GM12878 (cell line): Measurements from ENCODE around the gene HOXD13. TPM values are rescaled to one million over a fixed set of nuclear protein-coding genes. Genes with fewer than 3 reads are reported as not detected.

ENCODE experiments used
- ATAC-seq: fragments of 200-7000 bp; cut with Tn5 transposase; 3 replicates; pipeline ENCODE4 v1.9.1; 2020; ENCODE audit warnings: mild to moderate bottlenecking, moderate library complexity
- BruUV-seq: library from RNA; stranded (reverse); fragments of 400-500 nt; replicated peaks from 2 replicates; lab custom pipeline; 2021; lab: Mats Ljungman, UMichigan
- CTCF ChIA-PET: fragments of 300-600 bp; sonication (Branson Sonifier 250); formaldehyde crosslinking; extraction: SDS; loops from one replicate; lab custom pipeline; 2021; ENCODE audit warnings: inconsistent platforms; lab: Yijun Ruan, JAX
- POLR2A ChIA-PET: fragments of 350-600 bp; formaldehyde crosslinking; extraction: SDS; loops from one replicate; lab custom pipeline; 2021; ENCODE audit warnings: inconsistent platforms; lab: Charles Lee
- RAD21 ChIA-PET: fragments of 300-600 bp; sonication (Branson Sonifier 250); formaldehyde crosslinking; loops from one replicate; lab custom pipeline; 2023; ENCODE audit warnings: antibody characterized with exemption; ENCODE audit not compliant: unreplicated experiment; lab: Charles Lee
- SMC1A ChIA-PET: fragments of 300-600 bp; sonication (Branson Sonifier 250); formaldehyde crosslinking; loops from one replicate; lab custom pipeline; 2023; ENCODE audit not compliant: unreplicated experiment, uncharacterized antibody; lab: Charles Lee
- DNase-seq: peaks from one replicate; pipeline ENCODE4 v3.0.0-alpha.2; 2011; ENCODE audit warnings: low read depth, low spot score
- FAIRE-seq: peaks from 3 replicates; lab custom pipeline; 2011; peaks lifted over from hg19 to GRCh38; lab: Jason Lieb, UNC
- H2AFZ ChIP-seq: 2 replicates; pipeline ENCODE4 v1.6.0; 2011; ENCODE audit warnings: low read depth, low read length, control low read depth; ENCODE audit not compliant: control insufficient read depth
- H3K27ac ChIP-seq: 2 replicates; pipeline ENCODE4 v1.5.1; 2011; ENCODE audit warnings: control low read depth; ENCODE audit not compliant: control insufficient read depth, insufficient read depth
- H3K27me3 ChIP-seq, 2 experiments: replicated peaks in 1 of 2; 2 replicates each; pipeline versions ENCODE4 v1.6.0 to v1.6.1; 2011; ENCODE audit warnings: low read length in 1 of 2; ENCODE audit not compliant: control insufficient read depth in 2 of 2, insufficient read depth in 2 of 2
- H3K36me3 ChIP-seq, 2 experiments: 2 replicates each; pipeline ENCODE4 v1.5.1; 2011; ENCODE audit warnings: low read length in 1 of 2; ENCODE audit not compliant: control insufficient read depth in 2 of 2, insufficient read depth in 2 of 2
- H3K4me1 ChIP-seq: 2 replicates; pipeline ENCODE4 v1.6.1; 2011; ENCODE audit warnings: mild to moderate bottlenecking, low read length, moderate library complexity, mixed read lengths; ENCODE audit not compliant: control insufficient read depth, insufficient read depth
- H3K4me2 ChIP-seq: 2 replicates; pipeline ENCODE4 v1.6.0; 2011; ENCODE audit warnings: control low read depth; ENCODE audit not compliant: control insufficient read depth, insufficient read depth
- H3K4me3 ChIP-seq: fragments of 200-600 bp; sonication (generic); 2 replicates; pipeline ENCODE4 v1.5.1; 2016
- H3K79me2 ChIP-seq: 2 replicates; pipeline ENCODE4 v1.6.0; 2011; ENCODE audit warnings: low read length; ENCODE audit not compliant: control insufficient read depth, insufficient read depth
- H3K9ac ChIP-seq: 2 replicates; pipeline ENCODE4 v1.8.0; 2011; ENCODE audit warnings: low read length, control low read depth, mixed read lengths; ENCODE audit not compliant: control insufficient read depth, insufficient read depth
- H3K9me3 ChIP-seq: replicated peaks from 3 replicates; pipeline ENCODE4 v1.5.1; 2011; ENCODE audit warnings: mild to moderate bottlenecking, low read length; ENCODE audit not compliant: control insufficient read depth, insufficient read depth
- H4K20me1 ChIP-seq: 2 replicates; pipeline ENCODE4 v1.6.0; 2011; ENCODE audit not compliant: control insufficient read depth, insufficient read depth
- CHD2 ChIP-seq: IDR thresholded peaks from 2 replicates; pipeline ENCODE4 v1.6.1; 2011; ENCODE audit warnings: low read depth, low read length, improper control_type of control experiment, borderline replicate concordance
- CTCF ChIP-seq, 3 experiments: IDR thresholded peaks in 2 of 3; conservative IDR thresholded peaks in 1 of 3; 2 replicates each; pipeline ENCODE4 v1.5.1; 2011; ENCODE audit warnings: low read depth in 3 of 3, low read length in 3 of 3, mild to moderate bottlenecking in 3 of 3, control low read depth in 2 of 3, moderate library complexity in 2 of 3, inconsistent platforms in 1 of 3, mixed read lengths in 1 of 3; ENCODE audit not compliant: control insufficient read depth in 2 of 3, insufficient read depth in 1 of 3; ENCODE audit errors: extremely low read depth in 1 of 3
- HDGF ChIP-seq: fragments of 450-650 bp; IDR thresholded peaks from 2 replicates; pipeline ENCODE4 v1.6.1; 2016; ENCODE audit warnings: antibody characterized with exemption
- HSF1 ChIP-seq: fragments of 150-350 bp; IDR thresholded peaks from 2 replicates; pipeline ENCODE4 v1.6.1; 2014; ENCODE audit warnings: mild to moderate bottlenecking, low read depth, low read length
- MEF2B ChIP-seq: fragments of 450-650 bp; IDR thresholded peaks from 2 replicates; pipeline ENCODE4 v1.6.1; 2018; ENCODE audit warnings: mild to moderate bottlenecking, moderate library complexity; ENCODE audit not compliant: partially characterized antibody, poor library complexity, severe bottlenecking
- MTA3 ChIP-seq: IDR thresholded peaks from 2 replicates; pipeline ENCODE4 v1.6.1; 2012; ENCODE audit warnings: low read length, inconsistent platforms, borderline replicate concordance
- NFYA ChIP-seq: IDR thresholded peaks from 2 replicates; pipeline ENCODE4 v1.6.1; 2011; ENCODE audit warnings: low read depth, mild to moderate bottlenecking, low read length, improper control_type of control experiment, borderline replicate concordance
- PAX5 ChIP-seq: IDR thresholded peaks from 2 replicates; pipeline ENCODE4 v1.6.1; 2011; ENCODE audit warnings: low read depth, low read length, borderline replicate concordance
- RBBP5 ChIP-seq: fragments of 200-600 bp; sonication (generic); conservative IDR thresholded peaks from 2 replicates; pipeline ENCODE4 v1.6.1; 2016
- TAF1 ChIP-seq: IDR thresholded peaks from 2 replicates; pipeline ENCODE4 v1.6.1; 2011; ENCODE audit warnings: mild to moderate bottlenecking, low read depth, low read length, borderline replicate concordance
- TBL1XR1 ChIP-seq: IDR thresholded peaks from 2 replicates; pipeline ENCODE4 v1.6.1; 2012; ENCODE audit warnings: low read depth, low read length, improper control_type of control experiment
- ZNF622 ChIP-seq: fragments of 450-650 bp; IDR thresholded peaks from 2 replicates; pipeline ENCODE4 v1.6.1; 2017; ENCODE audit warnings: mild to moderate bottlenecking, inconsistent platforms
- WGBS: methylation state at CpG from one replicate; pipeline ENCODE4 v1.1.6; 2016; ENCODE audit warnings: low lambda C conversion rate; ENCODE audit not compliant: insufficient replicate concordance, insufficient coverage; ENCODE audit errors: missing lambda C conversion rate; 5-methylcytosine and 5-hydroxymethylcytosine counted together
- in situ Hi-C: fragments of 300-500 bp; cut with MboI; formaldehyde crosslinking; loops from 9 replicates; pipeline ENCODE4 v1.14.3; 2018; ENCODE audit warnings: mixed read lengths
- intact Hi-C: fragments of 100-400 bp; cut with micrococcal nuclease; formaldehyde crosslinking; loops from one replicate; pipeline ENCODE4 v1.14.2; 2022; ENCODE audit not compliant: unreplicated experiment
- polyA plus RNA-seq, 11 experiments: library from polyadenylated mRNA; depleted of rRNA in 4 of 11; unstranded in 6 of 11; stranded (reverse) in 5 of 11; fragments of >200 nt; fragmentation: Nextera tagmentation in 4 of 11; fragmentation: Illumina TruSeq in 1 of 11; extraction: Ambion mirVana in 4 of 11; extraction: Trizol in 1 of 11; gene quantifications; 1 replicate in 1 of 11; 2 replicates in 10 of 11; pipeline versions ENCODE4 v1.2.1 to v1.2.3, GENCODE V29; 2011 to 2016; ENCODE audit warnings: inconsistent platforms in 2 of 11, missing spikeins in 2 of 11, low read depth in 1 of 11
- total RNA-seq, 4 experiments: library from RNA; depleted of rRNA in 3 of 4; stranded (reverse); fragments of >200 nt in 3 of 4; fragmentation: Illumina TruSeq in 1 of 4; extraction: Trizol in 1 of 4; gene quantifications; 2 replicates each; pipeline versions ENCODE4 v1.2.1 to v1.2.3, GENCODE V29; 2013 to 2021
- TF ChIP-seq, protein P1 (sequence below): IDR thresholded peaks from 2 replicates; pipeline ENCODE4 v1.6.1; 2011; ENCODE audit warnings: borderline replicate concordance, low read depth, mild to moderate bottlenecking, moderate library complexity, low read length; ENCODE audit not compliant: insufficient read depth, poor library complexity, severe bottlenecking
- TF ChIP-seq, protein P2 (sequence below): IDR thresholded peaks from 2 replicates; pipeline ENCODE4 v1.6.1; 2011; ENCODE audit warnings: borderline replicate concordance, low read depth, mild to moderate bottlenecking, moderate library complexity, mixed read lengths, low read length; ENCODE audit not compliant: insufficient read depth; ENCODE audit errors: extremely low read length

Gene HOXD13
- total and polyA plus RNA-seq, 10 of the 15 experiments (the other 5 are each of a cell fraction or from before 2014, with no cell fraction given) = not detected

DNA sequence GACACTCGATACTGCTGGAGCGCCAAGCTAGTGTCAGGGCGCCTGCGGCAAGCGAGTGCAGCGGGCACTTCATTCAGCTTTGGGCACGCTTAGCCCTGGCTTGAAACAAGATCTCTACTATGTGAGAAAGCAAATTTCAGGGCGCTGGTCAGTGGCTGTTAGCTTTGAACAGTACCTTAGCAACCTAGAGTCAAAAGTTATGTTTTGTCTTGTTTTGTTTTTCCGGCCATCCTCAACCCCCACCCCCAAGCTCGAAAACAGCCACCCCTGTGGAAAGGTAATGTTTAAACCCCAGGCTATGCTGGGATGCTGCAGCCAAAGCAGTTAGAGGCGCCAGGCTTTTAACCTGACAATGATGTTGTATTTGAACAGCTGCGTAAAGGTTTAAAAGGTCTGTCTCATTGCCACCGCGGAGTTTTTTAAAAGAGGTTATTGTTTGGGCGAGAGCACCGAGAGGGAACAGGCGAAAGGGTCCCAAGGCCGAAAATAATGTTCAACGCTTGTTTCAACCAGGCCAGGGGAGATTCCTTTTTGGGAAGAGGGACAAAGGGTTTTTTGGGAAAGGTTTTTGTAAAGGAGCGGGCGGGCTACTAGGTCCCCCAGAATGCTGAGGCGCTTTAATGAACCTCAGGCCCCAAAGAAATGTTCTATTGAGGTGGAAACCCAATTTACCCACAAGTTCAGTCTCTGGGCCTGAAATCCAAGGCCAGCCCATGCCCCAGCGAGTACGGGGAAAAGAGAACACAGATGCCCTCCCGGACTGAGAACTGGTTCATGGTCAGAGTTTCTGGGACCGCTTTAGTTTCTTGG is 21.8 kb downstream of the HOXD13 start:
- no TSS peak for BruUV-seq
- no peak for TF ChIP-seq ZNF622
- no peak for TF ChIP-seq TBL1XR1
- TF ChIP-seq NFYA = no peak
- TF ChIP-seq HDGF = no peak
- TF ChIP-seq RBBP5 = no peak
- no peak for TF ChIP-seq CTCF (IDR thresholded peaks at IDR 0.05 in 2 of 3, conservative IDR thresholded peaks at IDR 0.05 in 1 of 3; ENCODE audit: control insufficient read depth in 2 of 3, extremely low read depth in 1 of 3, insufficient read depth in 1 of 3, low read depth in 3 of 3, low read length in 3 of 3)
- TF ChIP-seq MTA3 = no peak
- TF ChIP-seq, protein P1, sequence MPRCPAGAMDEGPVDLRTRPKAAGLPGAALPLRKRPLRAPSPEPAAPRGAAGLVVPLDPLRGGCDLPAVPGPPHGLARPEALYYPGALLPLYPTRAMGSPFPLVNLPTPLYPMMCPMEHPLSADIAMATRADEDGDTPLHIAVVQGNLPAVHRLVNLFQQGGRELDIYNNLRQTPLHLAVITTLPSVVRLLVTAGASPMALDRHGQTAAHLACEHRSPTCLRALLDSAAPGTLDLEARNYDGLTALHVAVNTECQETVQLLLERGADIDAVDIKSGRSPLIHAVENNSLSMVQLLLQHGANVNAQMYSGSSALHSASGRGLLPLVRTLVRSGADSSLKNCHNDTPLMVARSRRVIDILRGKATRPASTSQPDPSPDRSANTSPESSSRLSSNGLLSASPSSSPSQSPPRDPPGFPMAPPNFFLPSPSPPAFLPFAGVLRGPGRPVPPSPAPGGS = no peak
- TF ChIP-seq MEF2B = no peak
- no peak for TF ChIP-seq TAF1
- no peak for TF ChIP-seq PAX5
- no peak for TF ChIP-seq CHD2
- TF ChIP-seq, protein P2, sequence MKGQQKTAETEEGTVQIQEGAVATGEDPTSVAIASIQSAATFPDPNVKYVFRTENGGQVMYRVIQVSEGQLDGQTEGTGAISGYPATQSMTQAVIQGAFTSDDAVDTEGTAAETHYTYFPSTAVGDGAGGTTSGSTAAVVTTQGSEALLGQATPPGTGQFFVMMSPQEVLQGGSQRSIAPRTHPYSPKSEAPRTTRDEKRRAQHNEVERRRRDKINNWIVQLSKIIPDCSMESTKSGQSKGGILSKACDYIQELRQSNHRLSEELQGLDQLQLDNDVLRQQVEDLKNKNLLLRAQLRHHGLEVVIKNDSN = no peak
- no peak for TF ChIP-seq HSF1

More for the DNA sequence above, 21.8 kb downstream of the HOXD13 start:
- RAD21 ChIA-PET = interaction anchor here (1.1 kb wide), 2 partner anchors 424 to 440 kb away, joined by 3 read pairs; no protein-coding TSS in a partner anchor
- CTCF ChIA-PET = interaction anchor here (2.8 kb wide), 1 partner anchor 12 kb away, joined by 12 read pairs; no protein-coding TSS in a partner anchor
- H3K79me2 ChIP-seq = no peaks in the 10 kb centered on the region
- H3K9ac ChIP-seq = no peak overlapping the region
- 35% methylated on average over 26 of the region's 26 CpGs for WGBS
- in situ Hi-C loops (no loop called here), intact Hi-C loops (no loop called here)
- no peaks in the 10 kb centered on the region for H3K36me3 ChIP-seq
- no peak for FAIRE-seq
- H3K27ac ChIP-seq = no peak overlapping the region
- peaks cover 8 to 46% of the 10 kb centered on the region in 2 experiments for H3K27me3 ChIP-seq
- SMC1A ChIA-PET = no interaction called here
- no peak overlapping the region for H3K4me2 ChIP-seq
- DNase-seq = no peak
- POLR2A ChIA-PET = no interaction called here
- H2AFZ ChIP-seq = no peak overlapping the region
- H3K4me3 ChIP-seq = no peak overlapping the region
- no peak for ATAC-seq
- H3K4me1 ChIP-seq = no peaks in the 10 kb centered on the region
- no peaks in the 10 kb centered on the region for H4K20me1 ChIP-seq
- peaks cover 1% of the 10 kb centered on the region; the same call in 1 of the 3 replicates for H3K9me3 ChIP-seq
